Neural cell (in vitro differentiated cells): ENCODE measurements around the gene VIM. TPM values are rescaled to one million over a fixed set of nuclear protein-coding genes. Genes with fewer than 3 reads are reported as not detected.
A peak's percentile ranks its signal among the peaks of the same experiment; 100 is the strongest.

Experiments used
- H2AFZ ChIP-seq: fragments of 200-600, 300-800 bp; sonication (generic), shearing (Covaris generic); 2 replicates; pipeline ENCODE4 v1.6.0; 2014; ENCODE audit warnings: low read depth, mild to moderate bottlenecking, antibody characterized with exemption, low read length, moderate library complexity
- H3F3A ChIP-seq: fragments of 200-600 bp; shearing (Covaris generic); 2 replicates; pipeline ENCODE4 v1.6.1; 2016; ENCODE audit warnings: mild to moderate bottlenecking, moderate library complexity, mixed read lengths, antibody characterized with exemption, low read length; ENCODE audit not compliant: insufficient read depth, poor library complexity, severe bottlenecking
- H3K27ac ChIP-seq: fragments of 200-600, 300-800 bp; sonication (generic), shearing (Covaris generic); 2 replicates; pipeline ENCODE4 v1.5.1; 2014; ENCODE audit warnings: mild to moderate bottlenecking, low read length, moderate library complexity
- H3K27me3 ChIP-seq: fragments of 300-800, 200-600 bp; sonication (generic), shearing (Covaris generic); 2 replicates; pipeline ENCODE4 v1.6.0; 2014; ENCODE audit warnings: mild to moderate bottlenecking, low read depth, low read length, moderate library complexity; ENCODE audit not compliant: insufficient read depth
- H3K36me3 ChIP-seq: fragments of 300-800, 200-600 bp; sonication (generic), shearing (Covaris generic); 2 replicates; pipeline ENCODE4 v1.5.1; 2014; ENCODE audit warnings: mild to moderate bottlenecking, antibody characterized with exemption, low read length, moderate library complexity; ENCODE audit not compliant: insufficient read depth
- H3K4me2 ChIP-seq: fragments of 300-800, 200-600 bp; sonication (generic), shearing (Covaris generic); 2 replicates; pipeline ENCODE4 v1.6.0; 2014; ENCODE audit warnings: mild to moderate bottlenecking, low read length
- H3K4me3 ChIP-seq: fragments of 300-800, 200-600 bp; sonication (generic), shearing (Covaris generic); 2 replicates; pipeline ENCODE4 v1.5.1; 2014; ENCODE audit warnings: mild to moderate bottlenecking, low read length, moderate library complexity
- H3K79me2 ChIP-seq: fragments of 200-600 bp; shearing (Covaris generic); replicated peaks from 2 replicates; pipeline ENCODE4 v1.6.0; 2014; ENCODE audit warnings: mild to moderate bottlenecking, low read length, moderate library complexity; ENCODE audit not compliant: insufficient read depth
- H3K9ac ChIP-seq: fragments of 300-800, 200-600 bp; sonication (generic), shearing (Covaris generic); 2 replicates; pipeline ENCODE4 v1.6.1; 2016; ENCODE audit warnings: mild to moderate bottlenecking, low read length, mixed read lengths
- H3K9me2 ChIP-seq: fragments of 200-600 bp; shearing (Covaris generic); 2 replicates; pipeline ENCODE4 v1.6.1; 2016; ENCODE audit warnings: mild to moderate bottlenecking, low read length, mixed read lengths; ENCODE audit not compliant: insufficient read depth
- H3K9me3 ChIP-seq: fragments of 200-600, 300-800 bp; sonication (generic), shearing (Covaris generic); 2 replicates; pipeline ENCODE4 v1.6.1; 2016; ENCODE audit warnings: mild to moderate bottlenecking, mixed run types, low read length, moderate library complexity, mixed read lengths
- H4K20me1 ChIP-seq: fragments of 200-600 bp; shearing (Covaris generic); 2 replicates; pipeline ENCODE4 v1.6.1; 2016; ENCODE audit warnings: mild to moderate bottlenecking, mixed run types; ENCODE audit not compliant: insufficient read depth
- CTCF ChIP-seq: fragments of 450-650 bp; IDR thresholded peaks from 2 replicates; pipeline ENCODE4 v1.5.1; 2014; ENCODE audit warnings: antibody characterized with exemption, mild to moderate bottlenecking, moderate library complexity; ENCODE audit not compliant: poor library complexity, severe bottlenecking
- EP300 ChIP-seq: fragments of 450-650 bp; conservative IDR thresholded peaks from 2 replicates; pipeline ENCODE4 v1.6.1; 2014; ENCODE audit warnings: antibody characterized with exemption, mild to moderate bottlenecking, moderate library complexity; ENCODE audit not compliant: poor library complexity, severe bottlenecking
- EZH2 ChIP-seq: fragments of 200-600, 300-800 bp; shearing (Covaris generic), sonication (generic); IDR thresholded peaks from 2 replicates; pipeline ENCODE4 v1.6.1; 2014; ENCODE audit warnings: antibody characterized with exemption, low read length, borderline replicate concordance, mild to moderate bottlenecking; ENCODE audit not compliant: insufficient read depth, poor library complexity, severe bottlenecking
- MXI1 ChIP-seq: fragments of 450-650 bp; conservative IDR thresholded peaks from 2 replicates; pipeline ENCODE4 v1.6.1; 2014; ENCODE audit warnings: antibody characterized with exemption, mild to moderate bottlenecking; ENCODE audit not compliant: poor library complexity, severe bottlenecking
- POLR2AphosphoS5 ChIP-seq: IDR thresholded peaks from 2 replicates; pipeline ENCODE4 v1.6.1; 2012
- RAD21 ChIP-seq: fragments of 450-650 bp; conservative IDR thresholded peaks from 2 replicates; pipeline ENCODE4 v1.6.1; 2014; ENCODE audit warnings: antibody characterized with exemption, mild to moderate bottlenecking, moderate library complexity
- REST ChIP-seq: IDR thresholded peaks from 2 replicates; pipeline ENCODE4 v1.6.1; 2012; ENCODE audit warnings: borderline replicate concordance
- SMC3 ChIP-seq: fragments of 450-650 bp; conservative IDR thresholded peaks from 2 replicates; pipeline ENCODE4 v1.6.1; 2014; ENCODE audit warnings: antibody characterized with exemption, mild to moderate bottlenecking, moderate library complexity; ENCODE audit not compliant: poor library complexity
- TAF1 ChIP-seq: IDR thresholded peaks from 2 replicates; pipeline ENCODE4 v1.6.1; 2012; ENCODE audit warnings: low read depth
- polyA plus RNA-seq: library from polyadenylated mRNA; depleted of rRNA; stranded (reverse); fragments of >200 nt; gene quantifications from 2 replicates; pipeline ENCODE4 v1.2.3, GENCODE V29; 2014

VIM gene
- polyA plus RNA-seq, 1 donor from 2014 or later, result 170 TPM

GRCh38 chr10:17201794-17202116, 26.3 kb upstream of the VIM start:
- peak overlapping the region; percentile 92 for H3K9ac ChIP-seq
- H3K4me2 ChIP-seq, result peak overlapping the region; percentile 56
- peaks cover 4% of the 10 kb centered on the region for H3F3A ChIP-seq
- peak overlapping the region; percentile 81 for H3K4me3 ChIP-seq
- H3K9me3 ChIP-seq, result no peaks in the 10 kb centered on the region
- peak overlapping the region; percentile 92 for H2AFZ ChIP-seq
- peak overlapping the region; percentile 95 for H3K27ac ChIP-seq
- TF ChIP-seq TAF1 (no peak), REST (peak; percentile 55), EZH2 (no peak), RAD21 (no peak)
- no peaks in the 10 kb centered on the region for H4K20me1 ChIP-seq
- no peaks in the 10 kb centered on the region for H3K36me3 ChIP-seq
- H3K27me3 ChIP-seq, result no peaks in the 10 kb centered on the region
- H3K9me2 ChIP-seq, result no peaks in the 10 kb centered on the region
- H3K79me2 ChIP-seq, result peaks cover 26% of the 10 kb centered on the region

- peak overlapping the region; percentile 92 for H3K9ac ChIP-seq
- no peaks in the 10 kb centered on the region for H3K27me3 ChIP-seq
- peak overlapping the region; percentile 95 for H3K27ac ChIP-seq
- no peaks in the 10 kb centered on the region for H3K9me2 ChIP-seq
- H4K20me1 ChIP-seq, result no peaks in the 10 kb centered on the region
- no peaks in the 10 kb centered on the region for H3K36me3 ChIP-seq
- peak overlapping the region; percentile 56 for H3K4me2 ChIP-seq
- peak overlapping the region; percentile 92 for H2AFZ ChIP-seq
- no peak for TF ChIP-seq EP300
- no peak for TF ChIP-seq POLR2AphosphoS5
- no peak for TF ChIP-seq SMC3
- no peak for TF ChIP-seq TAF1
- no peak for TF ChIP-seq EZH2
- peak overlapping the region; percentile 81 for H3K4me3 ChIP-seq
- H3F3A ChIP-seq, result peaks cover 4% of the 10 kb centered on the region
- H3K79me2 ChIP-seq, result peaks cover 26% of the 10 kb centered on the region
- H3K9me3 ChIP-seq, result no peaks in the 10 kb centered on the region
Observed at GRCh38 chr10:17202506-17202905, 25.5 kb upstream of the VIM start.

GRCh38 chr10:17202999-17203398, 25.0 kb upstream of the VIM start:
- Histone ChIP-seq H3K27me3 (no peaks in the 10 kb centered on the region), H3K9me3 (no peaks in the 10 kb centered on the region), H4K20me1 (no peaks in the 10 kb centered on the region), H3K27ac (no peak overlapping the region), H3K9ac (no peak overlapping the region), H2AFZ (no peak overlapping the region), H3K79me2 (peaks cover 24% of the 10 kb centered on the region), H3F3A (peaks cover 4% of the 10 kb centered on the region), H3K36me3 (no peaks in the 10 kb centered on the region), H3K9me2 (no peaks in the 10 kb centered on the region), H3K4me3 (no peak overlapping the region), H3K4me2 (no peak overlapping the region)
- TF ChIP-seq TAF1 (no peak), POLR2AphosphoS5 (no peak), EP300 (no peak), SMC3 (no peak), EZH2 (no peak), RAD21 (no peak), MXI1 (no peak), CTCF (no peak), REST (no peak)
